ENCODE data around the gene INTS3. TPM values are rescaled to one million over a fixed set of nuclear protein-coding genes. Genes with fewer than 3 reads are reported as not detected.

Gene INTS3
- total RNA-seq, 4 donors from 2014 or later = 35.9 to 70.1 (median 61.3) TPM

DNA sequence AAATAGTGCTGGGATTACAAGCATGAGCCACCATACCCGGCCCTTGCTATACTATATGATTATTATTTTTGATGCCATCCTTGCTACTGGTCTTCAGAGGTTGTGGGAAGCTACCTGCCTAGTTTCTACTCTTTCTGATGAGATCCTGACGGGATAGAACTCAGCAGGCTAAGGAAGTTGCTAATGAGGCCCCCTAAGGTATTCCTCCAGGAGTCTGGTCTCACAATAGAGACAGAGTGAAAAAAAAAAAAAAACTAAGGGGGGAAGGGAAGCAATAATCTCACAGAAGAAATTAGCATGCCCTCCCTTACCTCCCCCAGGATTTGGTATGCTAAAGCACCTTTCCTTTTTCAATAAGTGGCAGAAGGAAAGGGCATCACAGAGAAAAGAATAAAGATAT is 17.6 kb downstream of the INTS3 start:
- peaks cover 8 to 10% of the 10 kb centered on the region in 2 donors for H3K4me1 ChIP-seq
- H3K36me3 ChIP-seq = no peaks in the 10 kb centered on the region
- intact Hi-C loops (cut with DNase I; ENCODE audit: low total_unique reads) = no loop called here
- TF ChIP-seq, protein P1, sequence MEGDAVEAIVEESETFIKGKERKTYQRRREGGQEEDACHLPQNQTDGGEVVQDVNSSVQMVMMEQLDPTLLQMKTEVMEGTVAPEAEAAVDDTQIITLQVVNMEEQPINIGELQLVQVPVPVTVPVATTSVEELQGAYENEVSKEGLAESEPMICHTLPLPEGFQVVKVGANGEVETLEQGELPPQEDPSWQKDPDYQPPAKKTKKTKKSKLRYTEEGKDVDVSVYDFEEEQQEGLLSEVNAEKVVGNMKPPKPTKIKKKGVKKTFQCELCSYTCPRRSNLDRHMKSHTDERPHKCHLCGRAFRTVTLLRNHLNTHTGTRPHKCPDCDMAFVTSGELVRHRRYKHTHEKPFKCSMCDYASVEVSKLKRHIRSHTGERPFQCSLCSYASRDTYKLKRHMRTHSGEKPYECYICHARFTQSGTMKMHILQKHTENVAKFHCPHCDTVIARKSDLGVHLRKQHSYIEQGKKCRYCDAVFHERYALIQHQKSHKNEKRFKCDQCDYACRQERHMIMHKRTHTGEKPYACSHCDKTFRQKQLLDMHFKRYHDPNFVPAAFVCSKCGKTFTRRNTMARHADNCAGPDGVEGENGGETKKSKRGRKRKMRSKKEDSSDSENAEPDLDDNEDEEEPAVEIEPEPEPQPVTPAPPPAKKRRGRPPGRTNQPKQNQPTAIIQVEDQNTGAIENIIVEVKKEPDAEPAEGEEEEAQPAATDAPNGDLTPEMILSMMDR (IDR thresholded peaks at IDR 0.05) = no peak
- TF ChIP-seq POLR2A (IDR thresholded peaks at IDR 0.05) = no peak
- no peaks in the 10 kb centered on the region for H3K27me3 ChIP-seq
- no peak overlapping the region for H3K27ac ChIP-seq
- no peak for DNase-seq
- no peak overlapping the region for H3K4me3 ChIP-seq
- H3K9me3 ChIP-seq = no peaks in the 10 kb centered on the region

DNA sequence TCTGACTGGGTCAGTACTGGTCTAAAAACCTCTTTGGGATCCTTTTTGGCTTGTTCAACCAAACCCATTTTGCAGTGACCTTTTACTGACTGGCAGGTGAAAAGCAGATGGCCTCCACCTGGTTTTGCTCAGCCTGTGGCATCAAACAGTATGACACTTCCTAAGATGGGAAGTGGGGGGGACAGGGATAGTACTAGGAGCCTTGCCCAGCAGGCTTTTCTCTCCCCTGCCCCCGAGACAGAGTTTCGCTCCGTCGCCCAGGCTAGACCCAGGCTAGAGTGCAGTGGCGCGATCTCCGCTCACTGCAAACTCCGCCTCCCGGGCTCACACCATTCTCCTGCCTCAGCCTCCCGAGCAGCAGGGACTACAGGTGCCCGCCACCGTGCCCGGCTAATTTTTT is 18.3 kb downstream of the INTS3 start:
- H3K9me3 ChIP-seq = no peaks in the 10 kb centered on the region
- no peaks in the 10 kb centered on the region for H3K36me3 ChIP-seq
- H3K4me1 ChIP-seq = peaks cover 8 to 10% of the 10 kb centered on the region in 2 donors
- no peak for DNase-seq
- TF ChIP-seq, protein P1 (IDR thresholded peaks at IDR 0.05) = no peak
- TF ChIP-seq POLR2A (IDR thresholded peaks at IDR 0.05) = no peak
- H3K27ac ChIP-seq = no peak overlapping the region
- H3K27me3 ChIP-seq = no peaks in the 10 kb centered on the region
- intact Hi-C loops (cut with DNase I; ENCODE audit: low total_unique reads) = no loop called here
- no peak overlapping the region for H3K4me3 ChIP-seq

DNA sequence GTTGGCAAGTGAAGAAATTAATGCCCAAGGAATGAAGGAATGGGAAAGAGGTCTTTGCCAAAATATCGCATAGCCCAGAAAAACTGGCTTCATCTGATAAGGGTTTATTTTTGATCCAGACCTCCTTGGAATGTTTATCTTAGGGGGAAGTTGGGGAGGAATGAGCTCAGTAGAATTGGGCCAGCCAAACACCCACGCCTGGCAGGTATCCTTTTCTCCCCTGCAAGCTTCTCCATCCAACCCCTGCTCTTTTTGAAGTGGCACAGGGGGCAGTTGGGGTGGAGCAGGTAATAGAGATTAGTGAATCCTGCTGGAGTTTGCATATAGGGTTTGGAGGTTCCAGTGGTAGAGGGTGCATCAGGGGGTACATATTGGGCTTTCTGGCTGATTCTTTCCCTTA is 21.1 kb downstream of the INTS3 start:
- Histone ChIP-seq H3K36me3 (no peaks in the 10 kb centered on the region), H3K4me3 (no peak overlapping the region), H3K4me1 (peaks cover 6 to 17% of the 10 kb centered on the region in 2 donors), H3K27ac (peak overlapping the region; percentile 84 to 89), H3K27me3 (no peaks in the 10 kb centered on the region), H3K9me3 (no peaks in the 10 kb centered on the region)
- DNase-seq = no peak
- intact Hi-C loops (cut with DNase I; ENCODE audit: low total_unique reads) = no loop called here
- no peak for TF ChIP-seq POLR2A (IDR thresholded peaks at IDR 0.05)
- TF ChIP-seq, protein P1 (IDR thresholded peaks at IDR 0.05) = no peak

DNA sequence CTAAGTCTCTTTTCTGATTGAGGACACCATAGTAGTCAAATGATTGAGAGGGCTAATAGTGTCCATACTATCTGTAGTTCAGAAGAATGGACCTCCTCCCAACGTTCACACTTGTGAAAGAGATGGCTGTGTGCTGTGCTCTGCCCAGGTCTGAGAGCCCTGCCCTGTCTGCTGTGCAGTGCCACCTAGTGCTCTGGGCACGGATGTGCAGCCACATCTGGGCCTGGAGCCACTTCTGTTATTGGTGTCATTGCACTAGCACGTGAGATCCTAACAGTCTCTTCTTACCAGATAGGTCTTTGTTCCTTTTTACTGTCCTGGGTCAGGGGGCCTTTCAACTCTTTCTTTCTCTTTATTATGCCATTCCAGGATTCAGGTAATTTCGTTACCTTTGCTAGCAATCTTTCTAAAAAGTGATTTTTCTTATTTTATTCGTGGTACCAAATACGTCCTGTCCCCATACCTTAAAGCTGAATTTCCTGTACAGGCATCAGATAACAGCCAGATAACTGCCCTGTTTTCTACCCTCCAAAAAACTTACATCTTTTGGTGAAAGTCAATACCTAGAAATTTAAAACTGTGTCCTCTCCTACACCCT is 21.7 kb downstream of the INTS3 start:
- H3K27ac ChIP-seq = peak overlapping the region; percentile 84 to 89
- intact Hi-C loops (cut with DNase I; ENCODE audit: low total_unique reads) = loop anchor here (5.0 kb wide), 1 partner anchor 67 kb away; no protein-coding TSS in a partner anchor
- H3K4me3 ChIP-seq = no peak overlapping the region
- no peaks in the 10 kb centered on the region for H3K27me3 ChIP-seq
- peaks cover 6 to 17% of the 10 kb centered on the region in 2 donors for H3K4me1 ChIP-seq
- TF ChIP-seq POLR2A (IDR thresholded peaks at IDR 0.05) = peak in 1 of 2 donors; percentile 13
- TF ChIP-seq, protein P1 (IDR thresholded peaks at IDR 0.05) = peak; percentile 87 to 94 (median 92)
- no peaks in the 10 kb centered on the region for H3K9me3 ChIP-seq
- peak; percentile 88 to 90 for DNase-seq
- H3K36me3 ChIP-seq = no peaks in the 10 kb centered on the region
